HUES48 (cell line): ENCODE data around the gene UQCRQ.

Source experiments
- H3K27ac ChIP-seq: one replicate; pipeline ENCODE4 v1.7.0; 2013; ENCODE audit warnings: low read depth, low read length, inconsistent platforms
- H3K27me3 ChIP-seq: 2 replicates; pipeline ENCODE4 v1.6.1; 2013; ENCODE audit warnings: mild to moderate bottlenecking, low read length; ENCODE audit not compliant: control insufficient read depth, insufficient read depth
- H3K36me3 ChIP-seq: 2 replicates; pipeline ENCODE4 v1.6.1; 2013; ENCODE audit warnings: low read length; ENCODE audit not compliant: control insufficient read depth, insufficient read depth
- H3K4me1 ChIP-seq: 2 replicates; pipeline ENCODE4 v1.6.1; 2013; ENCODE audit warnings: mild to moderate bottlenecking, low read length; ENCODE audit not compliant: control insufficient read depth, insufficient read depth
- H3K4me3 ChIP-seq: 2 replicates; pipeline ENCODE4 v1.5.1; 2013; ENCODE audit warnings: mild to moderate bottlenecking, low read depth, low read length
- H3K9ac ChIP-seq: 2 replicates; pipeline ENCODE4 v1.6.1; 2013; ENCODE audit warnings: mild to moderate bottlenecking, low read depth, low read length, moderate library complexity
- H3K9me3 ChIP-seq: 2 replicates; pipeline ENCODE4 v1.6.1; 2013; ENCODE audit warnings: low read length; ENCODE audit not compliant: control insufficient read depth, insufficient read depth

Gene UQCRQ

DNA sequence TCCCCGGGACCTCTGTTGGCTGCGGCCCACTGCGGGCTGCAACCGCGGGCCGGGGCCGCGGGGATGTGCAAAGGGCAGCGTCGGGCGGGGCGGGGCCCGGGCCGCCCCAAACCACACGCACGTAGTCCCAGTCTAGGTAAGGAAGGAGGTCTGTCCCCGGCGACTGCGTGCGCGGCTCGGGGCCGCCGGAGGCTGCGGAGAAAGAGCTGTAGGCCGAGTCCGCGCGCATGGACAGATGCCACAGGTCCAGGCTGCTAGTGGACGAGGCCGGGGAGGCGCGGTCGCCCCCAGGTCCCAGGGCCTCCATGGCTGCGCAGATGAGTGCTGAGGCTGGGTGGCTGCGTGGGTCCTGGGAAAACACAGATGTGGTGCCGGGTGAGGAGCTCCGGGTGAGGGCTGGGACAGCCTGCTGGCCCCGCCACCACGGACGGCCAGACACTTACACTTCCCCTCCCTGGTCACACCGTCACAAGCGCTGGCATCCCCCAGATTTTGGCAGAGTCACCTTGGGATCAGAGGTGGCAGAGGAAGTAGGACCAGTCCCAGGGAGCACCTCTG, 40.5 kb upstream of the UQCRQ start:
- peaks cover 3% of the 10 kb centered on the region for H3K4me1 ChIP-seq
- no peaks in the 10 kb centered on the region for H3K9me3 ChIP-seq
- no peak overlapping the region for H3K27ac ChIP-seq
- peak overlapping the region; percentile 59 for H3K4me3 ChIP-seq
- peaks cover 76% of the 10 kb centered on the region for H3K27me3 ChIP-seq
- H3K9ac ChIP-seq = no peak overlapping the region
- H3K36me3 ChIP-seq = no peaks in the 10 kb centered on the region

DNA sequence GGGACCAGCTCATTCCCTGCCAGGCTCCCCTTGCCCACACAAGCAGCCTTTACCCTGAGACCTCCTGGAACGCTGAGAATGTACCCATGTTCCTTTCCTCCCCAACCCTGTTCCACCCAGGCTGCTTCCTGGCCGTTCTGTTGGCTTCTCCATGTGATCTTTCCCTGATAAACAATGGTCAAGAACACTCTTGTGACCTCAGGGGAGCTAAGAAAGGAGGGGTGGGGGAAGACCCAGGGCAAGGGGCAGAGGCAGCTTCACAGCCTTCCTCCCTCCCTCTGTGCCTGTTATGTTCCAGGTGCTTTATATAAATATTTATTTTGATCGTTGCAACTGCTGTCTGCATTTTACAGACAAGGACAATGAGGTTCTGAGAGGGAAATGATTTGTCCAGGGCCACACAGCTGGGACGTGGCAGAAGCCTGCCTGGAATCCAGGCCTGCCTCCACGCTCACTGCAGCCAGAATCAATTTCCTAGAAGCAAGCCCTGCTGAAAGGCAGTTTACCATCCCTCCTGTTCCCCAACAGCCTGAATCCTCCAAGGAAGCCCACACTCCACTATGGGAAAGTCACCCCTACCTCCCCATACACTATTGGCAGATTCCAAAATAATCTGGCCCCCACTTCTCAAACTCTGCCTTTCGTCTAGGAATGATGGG, 39.9 kb upstream of the UQCRQ start:
- Histone ChIP-seq H3K36me3 (no peaks in the 10 kb centered on the region), H3K9ac (no peak overlapping the region), H3K4me1 (peaks cover 3% of the 10 kb centered on the region), H3K27me3 (peaks cover 82% of the 10 kb centered on the region), H3K4me3 (peak overlapping the region; percentile 59; the same call in 1 of the 2 replicates), H3K9me3 (no peaks in the 10 kb centered on the region), H3K27ac (no peak overlapping the region)

DNA sequence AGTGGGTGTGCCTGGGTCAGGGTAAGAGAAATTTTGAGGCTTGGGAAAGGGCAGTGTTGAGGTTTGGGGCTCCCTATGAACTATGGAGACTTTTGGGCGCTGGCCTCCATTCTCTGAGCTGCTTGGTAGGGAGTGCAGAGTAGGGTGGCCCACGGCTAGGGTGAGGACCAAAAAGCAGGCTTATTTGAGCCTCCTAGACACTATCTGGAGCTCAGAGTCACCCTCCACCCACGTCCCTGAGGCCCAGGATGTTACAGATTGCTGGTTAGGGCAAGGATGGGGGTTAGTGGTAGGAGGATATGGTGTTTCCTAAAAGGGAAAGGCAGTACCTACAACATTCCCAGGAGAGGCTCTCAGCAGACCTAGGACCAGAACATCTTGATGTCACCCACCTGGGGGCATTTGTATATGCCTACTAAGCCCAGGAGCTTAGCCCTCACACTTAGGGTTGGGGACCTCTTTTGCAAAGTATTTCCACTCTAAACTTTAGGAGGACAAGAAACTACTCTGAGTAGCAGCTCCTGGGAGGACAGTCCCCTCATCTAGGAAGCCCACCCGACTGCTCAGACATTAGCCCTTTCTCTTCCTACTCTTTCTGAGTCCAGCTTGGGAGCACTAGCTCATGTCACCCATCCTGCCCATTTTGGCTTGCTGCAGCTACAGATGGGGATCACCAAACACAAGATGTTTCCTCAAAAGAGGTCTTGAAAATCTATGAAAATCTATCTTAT, 38.3 kb upstream of the UQCRQ start:
- Histone ChIP-seq H3K27ac (no peak overlapping the region), H3K36me3 (no peaks in the 10 kb centered on the region), H3K4me3 (no peak overlapping the region), H3K9me3 (no peaks in the 10 kb centered on the region), H3K27me3 (peaks cover 85% of the 10 kb centered on the region), H3K4me1 (peaks cover 3% of the 10 kb centered on the region), H3K9ac (no peak overlapping the region)

DNA sequence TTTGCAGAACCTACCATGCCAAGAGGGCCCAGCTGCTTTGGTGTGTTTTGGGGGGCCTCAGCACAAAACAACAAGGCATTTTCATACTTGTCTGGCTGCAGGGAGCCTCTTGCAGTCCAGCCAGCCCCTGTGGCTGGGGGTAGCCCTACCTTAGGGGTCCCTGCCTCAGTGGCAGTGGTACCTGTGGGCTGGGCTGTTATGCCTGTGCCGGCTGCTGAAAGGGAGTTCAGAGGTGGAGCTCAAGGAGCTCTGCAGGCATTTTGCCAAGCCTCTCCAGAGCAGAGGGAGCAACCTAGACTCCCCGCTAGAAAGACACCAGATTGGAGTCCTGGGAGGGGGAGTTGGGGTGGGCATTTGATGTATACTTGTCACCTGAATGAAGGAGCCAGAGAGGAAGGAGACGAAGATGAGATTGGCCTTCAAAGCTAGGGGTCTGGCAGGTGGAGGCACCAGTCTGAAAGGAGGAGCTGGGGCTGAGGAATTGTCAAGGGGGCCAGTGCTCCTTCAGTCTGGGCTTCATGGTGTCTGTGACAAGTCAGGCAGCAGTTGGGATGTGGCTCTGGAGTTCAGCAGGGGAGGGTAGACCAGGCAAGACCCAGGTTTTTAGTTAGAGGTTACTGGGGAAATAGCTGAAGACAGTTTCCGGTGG, 37.5 kb upstream of the UQCRQ start:
- Histone ChIP-seq H3K4me3 (no peak overlapping the region), H3K36me3 (no peaks in the 10 kb centered on the region), H3K4me1 (no peaks in the 10 kb centered on the region; the same call in 1 of the 2 replicates), H3K9ac (no peak overlapping the region), H3K9me3 (no peaks in the 10 kb centered on the region), H3K27me3 (peaks cover 80% of the 10 kb centered on the region), H3K27ac (no peak overlapping the region)

DNA sequence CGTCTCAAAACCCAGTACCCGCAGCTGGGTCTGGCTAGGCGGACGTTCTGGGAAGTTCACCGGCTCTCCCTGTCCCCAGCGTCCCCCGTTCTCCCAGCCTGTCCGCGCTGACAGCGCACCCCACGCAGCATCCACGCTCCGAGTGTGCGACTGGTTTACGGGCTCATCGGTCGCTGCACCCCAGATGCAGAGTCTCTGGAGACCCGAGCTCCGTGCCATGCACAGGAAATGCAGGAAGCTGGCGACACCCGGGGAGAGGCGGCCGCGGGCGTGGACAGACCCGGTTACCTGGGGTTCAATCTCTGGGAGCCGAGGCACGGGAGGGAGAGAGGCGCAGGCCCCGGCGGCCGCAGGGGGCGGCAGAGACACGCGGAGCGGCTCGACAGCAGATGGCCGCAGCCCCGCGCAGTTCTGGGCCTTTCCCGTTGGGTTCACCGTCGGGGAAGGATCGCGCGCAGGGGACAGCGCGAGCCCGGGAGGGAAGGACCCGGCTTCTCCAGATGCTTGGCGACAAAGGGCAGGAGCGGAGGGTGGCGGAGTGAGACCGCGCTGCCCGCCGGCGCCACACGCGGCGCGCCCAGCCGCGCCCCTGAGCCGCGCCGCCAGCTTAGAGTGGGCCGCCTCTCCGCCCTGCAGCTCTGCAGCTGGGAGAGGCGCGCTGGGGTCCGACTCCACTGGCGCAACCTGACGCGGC, 36.6 kb upstream of the UQCRQ start:
- Histone ChIP-seq H3K27me3 (peaks cover 71% of the 10 kb centered on the region), H3K4me3 (peak overlapping the region; percentile 69), H3K27ac (no peak overlapping the region), H3K9ac (peak overlapping the region; percentile 19; the same call in 1 of the 2 replicates), H3K9me3 (no peaks in the 10 kb centered on the region), H3K36me3 (no peaks in the 10 kb centered on the region), H3K4me1 (no peaks in the 10 kb centered on the region; the same call in 1 of the 2 replicates)

DNA sequence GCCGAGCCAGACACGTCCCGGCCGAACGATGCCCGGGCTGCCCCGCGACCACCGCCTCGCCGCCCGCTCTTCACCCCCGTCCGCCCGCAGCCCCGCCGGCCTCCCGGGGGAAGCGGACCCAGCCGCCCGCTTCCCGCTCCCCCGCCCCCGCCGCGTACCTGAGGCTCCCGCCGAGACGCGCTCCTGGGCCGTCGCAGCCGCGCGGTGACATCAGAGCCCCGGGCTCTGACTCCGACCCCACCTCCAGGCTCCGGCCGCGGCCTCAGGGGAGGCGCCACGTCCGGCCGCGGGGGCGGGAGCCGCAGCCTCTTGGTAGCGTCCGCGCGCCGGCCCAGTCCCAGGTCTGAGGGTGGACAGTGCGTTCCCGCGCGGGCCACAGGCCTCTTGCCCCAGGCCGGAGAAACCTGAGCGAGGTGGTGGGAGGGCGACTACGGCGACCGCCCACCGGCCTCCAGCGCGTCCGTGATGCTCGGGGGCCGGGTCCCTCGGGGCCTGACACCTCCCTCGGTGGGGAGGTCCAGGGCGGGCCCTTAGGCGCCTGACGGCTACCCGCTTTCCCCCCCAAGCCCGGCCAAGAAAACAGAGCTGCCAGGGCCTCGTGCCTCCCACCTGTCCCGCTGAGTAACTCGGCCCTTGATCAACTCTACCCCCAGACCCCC, 35.9 kb upstream of the UQCRQ start, which contains the start of gene SHROOM1:
Gene SHROOM1, minus strand, starts transcription at position 212 of the 659 bp plus-strand sequence. CDS start 4,507 bp downstream, outside the sequence.
- Histone ChIP-seq H3K4me1 (no peaks in the 10 kb centered on the region; the same call in 1 of the 2 replicates), H3K9ac (peak within 1 kb of the TSS; percentile 19; the same call in 1 of the 2 replicates), H3K4me3 (peak within 1 kb of the TSS; percentile 69), H3K27ac (no peak within 1 kb of the TSS), H3K27me3 (peaks cover 65% of the 10 kb centered on the region), H3K36me3 (no peaks in the 10 kb centered on the region), H3K9me3 (no peaks in the 10 kb centered on the region)

DNA sequence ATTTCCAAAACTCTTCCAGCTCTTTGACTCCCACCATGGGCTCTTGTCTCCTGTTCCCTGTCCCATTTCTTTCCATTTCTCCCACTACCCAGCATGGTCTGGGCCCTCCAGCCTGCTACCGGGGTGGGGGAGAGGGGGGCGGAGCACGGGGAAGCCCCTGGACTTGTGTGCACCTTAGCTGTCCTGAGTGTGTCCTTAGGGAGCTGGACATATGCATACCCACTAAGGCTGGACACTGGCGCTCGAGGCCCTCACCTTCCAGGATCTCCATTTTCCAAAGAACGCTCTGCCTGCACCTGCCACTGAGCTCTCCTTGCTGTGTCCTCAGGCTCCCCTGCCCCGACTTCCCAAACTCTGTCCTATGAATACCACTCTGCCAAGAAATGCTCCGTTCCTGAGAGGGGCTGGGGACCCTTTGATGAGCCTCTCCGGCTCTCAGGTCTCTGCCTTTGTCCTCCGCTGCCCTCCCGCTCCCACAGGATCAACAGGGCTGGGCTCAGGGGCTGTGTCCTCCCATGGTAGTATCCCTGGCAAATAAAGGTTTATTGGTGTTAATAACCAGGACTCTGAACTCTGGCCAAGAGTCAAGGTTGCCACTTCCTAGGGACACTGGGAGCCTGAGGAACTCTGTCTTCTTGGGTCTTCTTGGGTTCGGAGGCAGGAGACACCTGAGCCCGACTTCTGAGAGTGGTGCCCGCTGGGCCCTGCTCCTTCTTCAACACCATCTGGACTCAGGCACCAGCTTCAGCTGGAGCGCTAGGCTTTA, 35.2 kb upstream of the UQCRQ start:
- H3K9me3 ChIP-seq = no peaks in the 10 kb centered on the region
- H3K27me3 ChIP-seq = peaks cover 58% of the 10 kb centered on the region

DNA sequence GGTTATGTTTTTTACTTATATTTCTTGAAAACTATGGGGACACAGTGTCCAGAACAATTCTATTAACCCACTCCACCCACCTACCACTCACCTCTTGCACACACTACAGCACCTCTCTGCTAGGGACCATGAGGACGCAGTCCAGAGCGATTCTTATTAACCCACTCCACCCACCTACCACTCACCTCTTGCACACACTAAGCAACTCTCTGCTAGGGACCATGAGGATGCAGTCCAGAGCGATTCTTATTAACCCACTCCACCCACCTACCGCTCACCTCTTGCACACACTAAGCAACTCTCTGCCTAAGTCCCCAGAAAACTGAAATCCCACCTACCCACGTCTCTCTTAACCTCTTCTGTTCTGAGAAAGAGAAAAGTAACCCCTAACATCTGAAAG, 33.8 kb upstream of the UQCRQ start:
- H3K4me3 ChIP-seq = no peak overlapping the region
- no peak overlapping the region for H3K9ac ChIP-seq
- H3K27ac ChIP-seq = no peak overlapping the region
- peaks cover 47% of the 10 kb centered on the region for H3K27me3 ChIP-seq
- H3K36me3 ChIP-seq = no peaks in the 10 kb centered on the region
- H3K9me3 ChIP-seq = no peaks in the 10 kb centered on the region
- no peaks in the 10 kb centered on the region for H3K4me1 ChIP-seq

More for the DNA sequence above, 35.2 kb upstream of the UQCRQ start:
- H3K4me3 ChIP-seq = peak overlapping the region; percentile 69; the same call in 1 of the 2 replicates
- H3K27ac ChIP-seq = no peak overlapping the region
- H3K9ac ChIP-seq = no peak overlapping the region
- H3K4me1 ChIP-seq = no peaks in the 10 kb centered on the region; the same call in 1 of the 2 replicates
- no peaks in the 10 kb centered on the region for H3K36me3 ChIP-seq

DNA sequence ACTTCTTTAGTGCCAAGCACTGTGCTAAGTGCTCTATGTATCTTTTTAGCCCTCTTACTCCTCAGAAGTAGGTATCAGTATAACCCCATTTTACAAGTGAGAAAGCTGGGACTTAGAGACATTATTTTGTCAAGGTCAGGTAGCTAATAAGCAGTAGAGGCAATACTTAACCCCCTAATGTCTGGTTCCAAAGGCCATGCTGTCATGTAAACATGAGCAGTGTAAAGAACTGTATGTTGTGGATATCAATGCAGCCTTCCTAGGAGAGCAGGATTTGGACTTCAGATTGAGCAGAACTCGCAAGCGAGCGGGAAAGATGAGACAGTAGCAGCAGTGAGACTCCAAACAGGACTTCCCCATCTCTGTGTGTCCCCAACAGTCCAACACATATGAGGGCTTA, 32.4 kb upstream of the UQCRQ start:
- no peaks in the 10 kb centered on the region for H3K4me1 ChIP-seq
- H3K9ac ChIP-seq = no peak overlapping the region
- H3K36me3 ChIP-seq = no peaks in the 10 kb centered on the region
- H3K27ac ChIP-seq = no peak overlapping the region
- no peak overlapping the region for H3K4me3 ChIP-seq
- peaks cover 32% of the 10 kb centered on the region for H3K27me3 ChIP-seq
- H3K9me3 ChIP-seq = no peaks in the 10 kb centered on the region
